Measurements from ENCODE around the gene PDGFD.
"Not testable (repeated sequence)": the region's sequence is repeated elsewhere in the genome, so short reads cannot be mapped to it uniquely, and the experiment has no call there.

The PDGFD gene

DNA sequence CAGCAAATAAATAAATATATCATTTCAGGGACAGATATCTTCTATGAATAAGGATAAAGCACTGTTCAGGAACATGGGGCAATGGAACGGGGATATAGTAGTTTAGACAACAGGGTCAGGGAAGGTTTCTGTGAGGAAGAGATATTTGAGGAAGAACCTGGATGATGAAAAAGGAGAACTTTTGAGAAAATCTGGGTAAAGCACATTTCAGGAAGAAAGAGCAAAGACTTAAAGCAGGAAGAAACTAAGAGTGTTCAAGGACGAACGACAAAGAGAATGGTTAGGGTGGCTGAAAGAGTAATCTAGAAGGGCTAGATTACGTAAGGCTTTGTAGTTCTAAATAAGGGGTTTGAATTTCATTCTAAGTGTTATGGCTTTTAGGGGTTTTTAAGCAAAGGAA lies 114.8 kb downstream of the PDGFD start:
- no peak for DNase-seq

- DNase-seq: not testable (repeated sequence)
Observed at GRCh38 chr11:104046858-104047257, 117.1 kb downstream of the PDGFD start.

DNA sequence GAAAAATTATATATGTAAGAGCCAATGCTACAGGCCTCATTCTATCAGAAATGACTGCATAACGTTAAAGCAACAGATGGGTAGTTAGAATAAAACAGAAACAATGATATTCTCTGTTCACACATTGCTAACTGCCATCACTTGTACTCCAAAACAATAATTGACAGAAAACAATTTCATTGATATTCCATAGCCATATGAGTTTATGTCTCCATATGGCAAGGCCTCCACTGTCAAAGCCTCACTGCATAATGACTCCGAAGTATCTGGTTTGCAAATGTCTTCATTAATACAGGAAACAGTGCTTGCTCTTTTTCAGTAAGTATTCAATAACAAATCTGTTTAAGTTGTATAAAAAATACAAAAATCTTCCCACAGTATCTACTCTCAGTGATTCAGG lies 117.6 kb downstream of the PDGFD start:
- no peak for DNase-seq

DNA sequence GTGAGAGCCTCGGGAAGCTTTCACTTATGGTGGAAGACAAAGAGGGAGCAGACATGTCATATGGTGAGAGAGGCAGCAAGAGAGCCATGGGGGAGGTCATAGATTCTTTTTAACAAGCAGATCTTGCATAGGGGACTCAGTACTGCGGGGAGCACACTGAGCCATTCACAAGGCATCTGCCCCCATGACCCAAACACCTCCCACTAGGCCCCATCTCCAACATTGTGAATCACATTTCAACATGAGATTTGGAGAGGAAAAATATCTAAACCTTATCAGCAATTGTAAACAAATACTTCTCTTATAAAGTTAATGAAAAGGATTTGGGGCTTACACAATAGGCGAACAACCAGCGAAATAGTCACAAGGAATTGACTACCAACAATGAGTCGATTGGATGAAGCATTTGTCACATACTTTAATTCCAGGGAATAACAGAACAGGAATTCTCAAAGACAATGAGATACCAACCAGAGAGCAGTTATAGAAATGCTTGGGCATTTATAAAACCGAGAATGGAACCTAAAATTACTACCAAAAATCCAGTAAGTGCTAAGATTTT lies 120.2 kb downstream of the PDGFD start:
- no peak for DNase-seq

DNA sequence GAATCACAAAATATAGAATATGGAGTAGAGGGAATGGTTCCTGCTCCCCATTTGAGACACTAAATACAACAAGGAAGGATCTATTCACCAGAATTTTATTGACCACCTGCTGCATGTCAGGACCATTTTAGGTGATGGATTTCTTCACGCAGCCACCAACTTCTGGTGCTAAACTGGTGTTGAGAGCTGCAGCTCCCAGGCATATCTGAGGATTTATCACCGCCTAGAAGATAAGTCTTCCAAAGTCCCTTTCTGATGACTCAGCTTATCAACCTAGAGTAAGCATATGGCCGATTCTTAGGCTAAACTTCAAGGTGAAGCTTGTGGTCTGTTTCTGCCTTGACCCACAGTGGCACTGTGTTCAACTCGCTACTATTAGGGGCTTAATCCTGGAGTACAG lies 120.8 kb downstream of the PDGFD start:
- DNase-seq: no peak

GRCh38 chr11:104041792-104042191 lies 122.2 kb downstream of the PDGFD start:
- no peak for DNase-seq

GRCh38 chr11:104036995-104037394 lies 127.0 kb downstream of the PDGFD start:
- DNase-seq: no peak

- DNase-seq: no peak
Observed at GRCh38 chr11:104036588-104036987, 127.4 kb downstream of the PDGFD start, which contains the start of gene DDI1. Gene DDI1 (plus strand): TSS chr11:104036640. CDS start chr11:104036823, 183 bp downstream.

- no peak for DNase-seq
Observed at GRCh38 chr11:104033561-104033960, 130.4 kb downstream of the PDGFD start.

- no peak for DNase-seq
Observed at GRCh38 chr11:104033134-104033533, 130.8 kb downstream of the PDGFD start.

DNA sequence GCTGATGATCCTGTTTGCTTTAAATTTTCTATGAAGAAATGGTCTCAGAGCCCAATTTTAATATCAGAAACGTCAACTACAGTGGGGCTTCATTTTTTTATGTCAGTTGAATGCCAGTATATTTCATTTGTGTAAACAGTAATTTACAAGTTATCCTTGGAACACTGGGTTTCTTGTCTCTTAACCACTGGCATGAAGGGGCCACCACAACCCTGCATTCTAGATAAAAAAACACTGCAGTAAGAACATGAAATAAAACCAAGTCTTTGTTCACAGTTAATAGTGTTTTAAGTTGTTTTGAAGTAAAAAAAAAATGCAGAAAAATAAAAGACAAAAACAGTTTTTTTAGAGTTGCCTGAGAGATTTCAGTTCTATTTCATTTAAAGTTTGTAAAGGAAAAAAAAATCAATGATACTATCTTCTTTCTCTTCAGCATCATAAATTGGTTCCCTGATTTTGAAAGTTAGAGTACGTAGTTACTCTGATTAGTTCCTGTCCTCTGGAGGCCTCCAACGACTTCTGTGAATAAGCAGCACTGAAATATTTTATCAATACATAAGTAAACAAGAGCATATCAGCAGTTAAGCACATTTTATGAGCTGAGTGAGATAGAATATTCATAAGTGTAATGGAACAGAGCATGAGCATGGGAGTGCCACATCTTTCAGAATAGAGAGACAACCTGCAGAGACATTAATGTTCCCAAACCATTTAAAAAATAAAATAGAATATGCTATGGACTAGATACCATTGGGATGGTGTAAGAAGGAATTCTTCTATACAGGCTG lies 135.3 kb downstream of the PDGFD start:
- DNase-seq: no peak

GRCh38 chr11:104024572-104024971 lies 139.4 kb downstream of the PDGFD start:
- DNase-seq: no peak

DNA sequence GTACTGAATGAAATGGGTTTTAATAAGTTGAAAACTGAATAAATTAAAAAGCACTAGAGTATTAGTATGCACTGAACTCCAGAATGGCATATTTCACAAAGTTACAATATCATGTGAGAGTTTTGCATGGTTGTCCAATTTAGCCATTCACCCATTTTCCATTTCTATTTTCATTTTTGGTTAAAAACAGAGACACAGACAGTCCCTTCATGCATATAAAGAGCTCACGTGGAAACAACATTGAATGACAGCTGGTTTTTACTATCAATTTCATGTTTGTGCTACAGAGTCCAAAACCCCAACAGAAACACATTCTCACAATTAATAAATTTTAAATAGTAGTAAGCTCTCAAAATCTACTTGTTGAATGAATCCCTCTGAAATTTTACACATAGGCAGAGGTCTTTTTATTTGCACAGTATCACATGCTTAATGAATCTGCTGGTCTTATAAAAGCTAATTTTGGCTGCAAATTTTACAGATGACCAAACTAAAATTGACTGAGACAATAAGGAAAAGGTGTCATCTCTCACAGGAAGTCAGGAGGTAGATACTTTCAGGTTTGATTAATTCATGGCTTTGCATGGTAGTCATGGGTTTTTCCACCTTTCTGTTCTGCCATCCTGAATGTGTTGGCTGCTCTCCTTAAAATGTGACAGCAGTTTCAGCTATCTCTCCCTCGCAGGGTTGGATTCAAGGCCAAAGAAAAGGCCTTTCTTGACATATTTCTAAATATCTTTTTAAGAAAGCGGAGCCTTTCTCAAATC lies 148.1 kb downstream of the PDGFD start:
- no peak for DNase-seq

DNA sequence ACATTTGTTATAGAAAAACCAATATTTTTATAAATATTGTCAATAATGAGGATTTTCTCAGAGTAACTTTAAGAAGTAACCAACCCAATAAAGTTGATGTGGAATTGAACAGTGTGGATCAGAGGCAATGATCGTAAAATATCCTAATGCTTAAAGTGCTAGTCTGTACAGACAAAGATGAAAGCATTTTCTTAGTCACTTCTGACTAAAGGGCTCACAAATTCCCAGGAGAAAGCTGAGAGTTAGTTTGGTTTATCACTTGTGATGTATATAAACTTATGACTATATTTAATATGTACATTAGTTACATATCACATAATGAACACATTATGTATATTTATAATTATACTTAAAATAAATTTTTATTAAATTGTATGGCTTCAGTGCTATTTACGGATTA lies 152.9 kb downstream of the PDGFD start:
- DNase-seq: no peak

GRCh38 chr11:104009744-104010143 lies 154.2 kb downstream of the PDGFD start:
- no peak for DNase-seq

DNA sequence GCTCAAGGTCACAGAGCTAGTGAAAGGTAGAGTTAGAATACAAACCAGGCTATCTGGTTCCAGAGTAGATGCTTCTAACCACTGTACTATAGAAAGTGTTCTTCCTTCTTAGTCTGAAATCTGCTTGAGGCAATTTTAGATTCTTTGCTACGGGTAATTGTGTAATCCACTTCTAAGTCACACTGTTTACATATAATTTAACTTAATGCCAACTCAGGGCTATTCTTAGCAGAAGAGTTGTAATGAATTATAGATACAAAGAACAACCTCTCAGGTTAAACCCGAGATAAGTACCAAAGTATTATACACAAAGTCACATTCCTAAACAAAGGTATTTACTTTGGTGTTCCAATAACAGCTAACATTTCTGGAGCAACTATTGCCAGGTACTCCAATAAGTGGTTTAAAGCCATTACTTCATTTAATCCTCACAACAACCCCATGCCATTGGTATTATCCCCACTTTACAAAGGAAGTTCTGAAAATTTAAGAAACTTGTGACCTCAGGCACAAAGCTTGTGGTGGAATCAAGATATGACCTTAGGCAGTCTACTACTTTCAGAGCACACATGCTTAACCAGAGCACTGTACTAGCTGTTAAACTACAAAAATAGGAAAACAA lies 158.6 kb downstream of the PDGFD start:
- DNase-seq: no peak

- DNase-seq: no peak
Observed at GRCh38 chr11:104003491-104003890, 160.5 kb downstream of the PDGFD start.

DNA sequence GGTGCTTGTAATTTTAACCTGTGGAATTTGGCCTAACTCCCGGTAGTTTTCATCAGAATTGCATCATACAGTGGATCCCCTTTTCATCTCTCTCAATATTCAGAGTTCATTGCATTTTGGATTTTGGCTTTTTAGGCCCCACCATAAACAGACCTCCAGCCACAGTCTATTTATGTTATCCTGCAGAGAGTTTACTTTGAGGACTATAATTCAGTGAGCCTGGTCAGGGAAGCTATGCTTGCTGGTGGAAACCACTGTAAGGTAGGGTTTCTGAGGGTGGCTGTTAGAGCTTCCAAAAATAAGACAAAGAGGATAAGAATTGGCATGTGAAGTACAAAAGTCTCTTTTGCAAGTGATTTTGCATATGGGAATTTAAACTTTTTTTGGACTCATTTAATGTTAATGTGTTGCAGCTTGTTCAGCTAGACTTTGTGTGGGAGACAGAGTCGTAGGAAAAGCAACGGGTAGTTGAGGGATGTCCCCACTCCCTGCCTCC lies 162.3 kb downstream of the PDGFD start:
- DNase-seq: no peak

DNA sequence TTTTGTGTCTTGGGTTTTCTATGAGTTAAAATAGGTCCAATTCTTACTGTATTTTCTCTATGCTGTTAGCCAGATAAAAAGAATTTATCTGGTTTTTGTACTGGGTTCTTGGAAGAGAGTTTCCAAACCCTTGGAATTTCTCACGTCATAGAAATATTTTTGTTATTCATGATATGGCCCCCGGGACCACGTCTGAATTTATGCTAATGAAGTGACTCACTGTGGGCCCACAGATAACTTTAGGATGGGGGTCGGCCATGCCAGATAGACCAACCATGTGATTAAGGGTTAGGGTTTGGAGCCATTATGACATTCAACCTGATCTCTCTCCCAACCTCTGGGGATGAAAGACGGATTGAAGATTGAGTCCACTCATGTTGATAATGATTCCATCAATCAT lies 163.1 kb downstream of the PDGFD start:
- DNase-seq: no peak

DNA sequence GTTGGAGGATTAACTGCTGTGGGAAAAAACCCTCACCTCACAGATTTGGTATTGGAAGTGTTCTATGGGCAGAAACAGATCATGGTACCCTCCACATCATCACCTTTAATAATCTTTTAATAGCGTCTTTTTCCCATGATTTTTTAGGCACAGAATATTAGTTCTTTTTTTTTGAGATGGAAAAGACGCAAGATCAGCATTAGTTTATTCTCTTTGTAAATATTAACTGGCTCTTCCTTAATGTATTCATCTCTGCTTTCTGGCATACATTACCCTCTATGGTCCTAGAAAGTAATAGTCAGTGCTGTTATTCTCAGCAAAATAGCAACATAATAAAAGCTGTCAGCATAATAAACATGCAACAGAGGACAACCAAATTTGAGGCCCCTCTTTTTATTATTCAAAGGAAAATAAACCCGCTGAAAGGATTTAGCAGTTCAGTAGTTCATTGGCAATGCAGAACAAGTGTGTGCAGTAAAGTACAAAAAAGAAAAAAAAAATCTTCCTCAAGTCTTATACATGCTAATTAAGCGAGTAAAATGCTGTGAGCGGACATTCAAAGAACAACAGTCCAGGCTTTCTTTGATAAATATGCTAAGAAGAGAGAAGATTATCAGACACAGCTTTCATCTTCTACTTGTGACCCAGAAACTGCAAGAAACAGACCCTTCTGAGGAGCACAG lies 165.0 kb downstream of the PDGFD start:
- DNase-seq: no peak

- DNase-seq: no peak
Observed at GRCh38 chr11:103997082-103997481, 166.9 kb downstream of the PDGFD start.

DNA sequence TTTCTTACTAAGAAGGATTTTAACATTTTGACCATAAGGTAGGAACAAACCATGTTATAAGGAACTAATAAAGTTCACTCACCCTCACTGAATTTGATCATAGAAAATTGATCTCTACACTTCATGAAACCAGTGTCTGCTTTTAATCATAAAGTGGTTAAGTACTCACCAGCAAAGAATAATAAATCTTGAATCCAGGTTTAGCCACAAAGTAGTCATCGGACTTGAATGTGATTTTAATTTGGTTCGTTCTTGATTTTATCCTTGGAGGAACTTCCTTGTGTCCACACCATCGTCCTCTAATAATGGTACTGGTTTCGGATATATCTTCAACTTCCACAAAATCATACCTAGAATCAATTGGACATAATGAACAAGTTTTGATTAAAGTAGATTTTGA lies 168.1 kb downstream of the PDGFD start:
- no peak for DNase-seq

GRCh38 chr11:103994518-103994917 lies 169.4 kb downstream of the PDGFD start:
- no peak for DNase-seq
